Activated CD8-positive, alpha-beta memory T cell treated with anti-CD3 and anti-CD28 coated beads, Interleukin-2, amount 50 U/mL, for 48 hours (primary cell): ENCODE data around the gene GAB1.
"Not testable (repeated sequence)": the region's sequence is repeated elsewhere in the genome, so short reads cannot be mapped to it uniquely, and the experiment has no call there.

Experiments
- DNase-seq: peaks from one replicate; pipeline ENCODE4 v3.0.0-alpha.2; 2020

Gene GAB1

DNA sequence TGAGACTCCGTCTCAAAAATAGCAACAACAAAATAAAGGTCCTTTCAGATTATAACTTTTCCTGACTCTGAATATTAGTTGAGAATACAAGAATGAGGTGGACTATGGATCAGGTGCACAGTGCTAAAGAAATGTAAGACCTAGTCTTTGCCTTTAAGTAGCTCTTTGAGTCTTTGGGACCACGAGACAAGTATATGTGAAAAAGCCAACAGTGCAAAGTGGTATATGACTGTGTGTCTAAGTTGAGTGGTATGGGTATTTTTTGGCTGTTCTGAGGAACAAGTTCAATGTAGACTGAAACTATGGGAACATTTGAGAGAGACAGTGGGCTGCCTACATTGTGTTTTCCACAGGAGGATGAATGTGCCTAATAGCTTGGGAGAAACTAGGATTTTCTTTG lies 2.8 kb downstream of the GAB1 start:
- no peak for DNase-seq

- DNase-seq, result no peak
Measured at GRCh38 chr4:143341186-143341755, 4.6 kb downstream of the GAB1 start.

- no peak for DNase-seq
Measured at GRCh38 chr4:143343276-143343831, 6.7 kb downstream of the GAB1 start.

DNA sequence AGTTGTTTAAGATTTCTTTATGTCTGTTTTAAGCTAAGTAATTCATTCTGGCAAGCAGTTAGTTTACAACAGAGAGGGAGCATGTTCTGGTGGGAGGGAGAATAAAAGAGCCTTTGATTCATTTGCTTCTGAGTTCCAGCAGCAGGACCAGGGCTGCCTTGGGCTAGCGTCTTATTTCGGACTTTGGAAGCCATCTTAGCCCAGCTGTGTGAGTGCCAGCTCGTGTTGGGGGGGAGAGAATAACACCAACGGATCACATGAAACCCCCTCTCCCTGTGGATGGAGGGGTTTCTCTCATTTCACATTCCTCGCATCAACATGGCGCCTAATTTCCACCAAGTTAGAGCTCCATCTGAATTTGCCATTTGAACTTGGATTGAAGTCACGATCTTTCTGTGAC lies 7.4 kb downstream of the GAB1 start:
- DNase-seq, result no peak

DNA sequence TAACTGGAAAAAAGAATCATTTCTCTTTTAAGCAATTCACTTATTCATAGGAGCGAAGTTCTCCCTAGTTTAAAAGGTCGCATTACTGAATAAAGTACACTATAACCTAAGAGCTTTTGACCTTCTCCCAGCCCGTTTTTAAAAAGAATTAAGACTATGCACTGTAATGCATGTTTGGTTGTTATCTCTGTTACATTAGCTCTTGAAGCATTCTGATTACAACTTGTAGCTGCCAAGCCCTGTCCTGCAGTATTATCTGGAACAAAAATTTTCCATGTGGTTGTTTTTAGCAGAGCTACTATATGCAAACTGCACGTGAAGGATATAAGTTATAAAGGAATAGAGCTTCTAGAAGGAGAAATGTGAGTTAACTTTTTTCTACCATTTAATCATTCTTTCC lies 8.1 kb downstream of the GAB1 start:
- DNase-seq, result no peak

- DNase-seq, result no peak
Measured at GRCh38 chr4:143345356-143345755, 8.7 kb downstream of the GAB1 start.

DNA sequence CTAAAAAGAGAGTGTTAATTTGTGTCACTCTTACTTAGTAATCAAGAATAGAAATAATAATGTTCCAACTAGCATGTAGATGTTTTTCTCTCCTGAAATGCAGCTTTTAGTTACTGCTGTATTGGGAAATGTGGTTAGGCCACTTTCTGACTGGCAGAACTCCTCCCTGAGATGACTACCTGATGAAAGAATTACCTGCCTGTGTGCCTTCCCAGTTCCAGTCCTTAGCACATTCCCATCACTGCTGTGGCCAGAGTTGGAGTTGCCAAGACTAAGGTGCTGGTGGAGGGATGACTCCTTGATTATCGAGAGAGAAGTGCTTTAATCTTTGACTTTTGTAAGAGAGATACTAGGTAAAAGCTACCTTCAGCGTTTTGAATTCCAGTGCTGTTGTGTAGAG lies 9.5 kb downstream of the GAB1 start:
- no peak for DNase-seq

DNA sequence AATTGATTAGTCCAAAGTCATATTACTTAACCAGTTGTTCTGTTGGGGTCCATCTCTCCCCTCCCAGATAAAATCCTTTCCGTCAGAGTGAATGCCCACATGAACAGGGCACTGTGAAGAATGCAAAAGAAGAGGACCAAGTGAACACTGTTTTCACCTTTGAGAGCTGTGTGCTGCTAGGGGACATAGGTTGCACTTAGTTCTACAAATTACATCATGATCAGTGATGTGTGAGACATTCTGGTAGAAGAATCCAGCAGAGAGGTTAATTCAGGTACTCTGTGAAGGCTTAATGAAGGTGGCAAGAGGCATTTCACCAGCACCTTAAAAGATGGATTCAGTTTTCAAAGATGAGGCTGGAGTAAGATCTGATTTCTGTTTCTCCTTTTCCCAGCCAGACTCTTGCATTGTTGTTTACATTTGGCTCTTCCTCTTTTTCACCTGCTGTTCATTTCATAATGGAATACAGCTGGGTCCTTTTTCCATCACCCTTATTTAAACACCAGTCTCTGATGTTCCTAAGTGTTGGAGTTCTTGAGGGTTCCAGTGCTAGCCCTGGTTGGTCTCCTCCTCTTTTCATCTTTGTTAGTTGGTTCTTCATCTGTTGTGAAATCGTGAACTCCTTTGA lies 10.9 kb downstream of the GAB1 start:
- no peak for DNase-seq

GRCh38 chr4:143348233-143349077 lies 11.8 kb downstream of the GAB1 start:
- no peak for DNase-seq

- not testable (repeated sequence) for DNase-seq
Measured at GRCh38 chr4:143349858-143350527, 13.3 kb downstream of the GAB1 start.

GRCh38 chr4:143351149-143351691 lies 14.5 kb downstream of the GAB1 start:
- DNase-seq, result no peak

DNA sequence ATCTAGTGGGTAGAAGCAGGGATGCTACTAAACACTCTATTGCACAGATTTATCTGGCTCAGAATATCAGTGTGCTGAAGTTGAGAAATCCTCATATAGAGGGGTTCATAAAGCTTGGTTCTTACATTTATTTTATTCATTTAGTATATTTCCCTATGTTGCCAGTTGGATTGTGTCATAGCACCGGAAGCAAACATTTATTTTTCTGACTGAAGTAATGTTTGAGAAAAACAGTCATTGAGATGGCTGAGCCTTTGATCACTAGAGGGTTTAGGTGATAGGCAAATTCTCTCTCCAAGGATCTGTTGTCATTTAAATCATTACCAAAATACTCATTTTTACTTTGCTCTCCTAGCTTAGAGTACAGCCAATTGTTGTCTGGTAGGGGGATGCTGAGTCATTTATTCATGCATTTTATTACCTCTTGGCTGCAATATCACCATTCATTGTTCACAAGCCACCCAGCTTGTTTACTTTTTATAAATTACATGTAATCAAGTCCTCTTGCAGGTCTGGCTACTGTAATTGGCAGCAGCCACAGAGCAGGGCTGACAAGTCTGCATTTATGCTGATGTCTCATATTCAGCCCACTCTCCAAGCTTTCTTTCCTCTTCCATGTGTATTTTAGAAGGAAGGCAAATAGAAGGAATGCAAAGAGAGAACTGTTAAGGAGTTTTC lies 15.2 kb downstream of the GAB1 start:
- no peak for DNase-seq

DNA sequence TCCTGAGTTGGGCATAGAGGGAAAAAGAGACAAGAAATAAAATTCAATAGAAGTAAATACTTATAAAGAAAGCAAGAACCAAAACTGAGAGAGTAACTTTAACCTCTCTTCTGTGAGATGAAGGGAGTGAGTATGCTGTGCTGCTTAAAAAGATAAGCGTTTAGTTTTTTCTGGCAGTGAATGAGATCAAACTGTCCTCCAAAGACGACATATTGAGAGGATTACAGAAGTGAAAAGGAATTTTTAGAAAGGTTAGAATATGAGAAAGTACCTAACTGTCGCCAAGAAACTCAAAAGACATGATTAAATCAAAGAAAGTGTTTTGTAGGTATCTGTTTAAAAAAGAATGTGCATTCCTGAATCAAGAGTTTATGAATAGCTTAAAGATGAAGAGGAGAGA lies 16.0 kb downstream of the GAB1 start:
- no peak for DNase-seq

GRCh38 chr4:143353797-143354196 lies 17.1 kb downstream of the GAB1 start:
- DNase-seq, result no peak

DNA sequence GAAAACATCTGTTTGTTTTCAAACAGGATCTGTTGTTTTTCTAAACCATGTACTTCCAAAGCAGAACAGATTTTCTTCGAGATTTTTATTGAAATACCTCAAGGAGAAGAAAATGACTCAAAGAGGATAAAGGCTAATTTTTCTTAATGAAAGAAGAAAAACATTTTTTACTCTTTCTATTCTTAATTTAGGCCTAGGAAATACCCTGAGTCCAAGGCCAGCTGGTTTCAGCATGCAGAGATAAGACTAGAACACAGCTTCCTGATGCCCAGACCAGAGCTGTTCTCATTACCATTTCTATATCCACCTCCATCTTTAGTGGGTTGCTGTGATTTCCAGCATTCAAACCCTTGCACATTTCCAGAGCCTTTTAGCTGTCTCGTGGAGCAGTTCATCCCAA lies 18.3 kb downstream of the GAB1 start:
- no peak for DNase-seq

- no peak for DNase-seq
Measured at GRCh38 chr4:143355540-143356217, 19.0 kb downstream of the GAB1 start.

GRCh38 chr4:143356493-143356892 lies 19.8 kb downstream of the GAB1 start:
- DNase-seq, result no peak

DNA sequence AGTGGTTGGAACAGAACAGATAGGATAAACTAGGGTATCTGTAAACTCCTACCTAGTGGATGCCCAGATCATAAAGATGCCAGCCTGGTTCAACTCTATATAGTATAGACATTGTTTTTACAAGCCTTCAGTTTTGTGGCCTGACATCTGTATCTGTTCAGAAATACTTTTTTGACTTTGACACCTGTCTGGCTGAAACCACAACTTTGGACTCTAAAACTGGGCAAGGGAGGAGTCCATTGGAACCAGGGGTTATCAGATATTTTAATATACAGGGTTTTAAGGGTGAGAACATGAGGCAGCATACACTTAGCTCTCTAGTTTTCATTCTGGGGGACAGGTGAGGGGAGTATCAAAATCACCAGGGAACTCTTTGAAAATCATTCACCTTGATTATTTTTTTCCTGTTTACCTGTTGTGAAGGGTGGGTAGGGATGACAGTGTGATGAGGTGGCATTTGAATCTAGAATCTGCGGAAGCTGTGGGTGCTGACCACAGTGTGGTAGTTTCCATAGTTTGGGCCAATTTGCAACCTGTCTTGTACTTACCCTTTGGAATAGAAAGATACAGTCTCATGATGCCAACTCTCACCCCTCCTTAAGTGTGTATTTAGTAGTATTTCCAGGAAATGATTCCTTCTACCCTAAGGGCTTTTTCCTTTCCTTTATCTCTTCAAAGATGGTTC lies 20.6 kb downstream of the GAB1 start:
- no peak for DNase-seq

DNA sequence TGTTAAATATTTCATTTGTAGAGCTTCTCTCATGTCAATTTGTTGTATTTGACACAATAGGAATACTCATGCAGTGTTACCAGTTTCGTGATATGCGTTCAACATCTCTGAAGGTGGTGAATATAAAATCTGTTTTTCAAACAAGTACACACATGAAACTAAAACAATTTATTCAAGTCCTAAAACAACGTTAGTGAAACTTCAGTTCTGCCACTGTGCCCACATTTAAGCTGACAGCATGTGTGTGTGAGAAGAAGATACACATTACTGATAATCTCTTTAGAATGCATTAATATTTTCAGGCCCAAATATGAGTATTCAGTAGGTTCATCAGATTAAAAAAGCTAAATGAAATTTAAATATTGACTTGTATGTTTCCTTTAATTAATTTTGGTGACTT lies 21.7 kb downstream of the GAB1 start:
- DNase-seq, result no peak

GRCh38 chr4:143358923-143359643 lies 22.4 kb downstream of the GAB1 start:
- DNase-seq, result no peak
